BE2C (cell line): ENCODE measurements around the gene BTN1A1.
"Not testable (repeated sequence)": the region's sequence is repeated elsewhere in the genome, so short reads cannot be mapped to it uniquely, and the experiment has no call there.

Experiments used
- DNase-seq: peaks from one replicate; pipeline ENCODE4 v3.0.0-alpha.2; 2020
- H3K27me3 ChIP-seq: fragments of 250-450 bp; sonication (Bioruptor Pico); 2 replicates; pipeline ENCODE4 v1.5.1; 2020; ENCODE audit warnings: mild to moderate bottlenecking
- H3K36me3 ChIP-seq: fragments of 250-450 bp; sonication (Bioruptor Pico); 2 replicates; pipeline ENCODE4 v1.5.1; 2020; ENCODE audit warnings: mild to moderate bottlenecking
- H3K4me1 ChIP-seq: fragments of 250-450 bp; sonication (Bioruptor Pico); 2 replicates; pipeline ENCODE4 v1.5.1; 2020
- H3K4me3 ChIP-seq: 2 replicates; pipeline ENCODE4 v1.5.1; 2011; ENCODE audit warnings: low read depth, low read length
- H3K9me3 ChIP-seq: fragments of 250-450 bp; sonication (Bioruptor Pico); 2 replicates; pipeline ENCODE4 v1.5.1; 2020
- TF ChIP-seq, protein P1 (sequence below): IDR thresholded peaks from 2 replicates; pipeline ENCODE4 v1.5.1; 2012; ENCODE audit warnings: mild to moderate bottlenecking, low read depth, low read length

Gene BTN1A1

DNA sequence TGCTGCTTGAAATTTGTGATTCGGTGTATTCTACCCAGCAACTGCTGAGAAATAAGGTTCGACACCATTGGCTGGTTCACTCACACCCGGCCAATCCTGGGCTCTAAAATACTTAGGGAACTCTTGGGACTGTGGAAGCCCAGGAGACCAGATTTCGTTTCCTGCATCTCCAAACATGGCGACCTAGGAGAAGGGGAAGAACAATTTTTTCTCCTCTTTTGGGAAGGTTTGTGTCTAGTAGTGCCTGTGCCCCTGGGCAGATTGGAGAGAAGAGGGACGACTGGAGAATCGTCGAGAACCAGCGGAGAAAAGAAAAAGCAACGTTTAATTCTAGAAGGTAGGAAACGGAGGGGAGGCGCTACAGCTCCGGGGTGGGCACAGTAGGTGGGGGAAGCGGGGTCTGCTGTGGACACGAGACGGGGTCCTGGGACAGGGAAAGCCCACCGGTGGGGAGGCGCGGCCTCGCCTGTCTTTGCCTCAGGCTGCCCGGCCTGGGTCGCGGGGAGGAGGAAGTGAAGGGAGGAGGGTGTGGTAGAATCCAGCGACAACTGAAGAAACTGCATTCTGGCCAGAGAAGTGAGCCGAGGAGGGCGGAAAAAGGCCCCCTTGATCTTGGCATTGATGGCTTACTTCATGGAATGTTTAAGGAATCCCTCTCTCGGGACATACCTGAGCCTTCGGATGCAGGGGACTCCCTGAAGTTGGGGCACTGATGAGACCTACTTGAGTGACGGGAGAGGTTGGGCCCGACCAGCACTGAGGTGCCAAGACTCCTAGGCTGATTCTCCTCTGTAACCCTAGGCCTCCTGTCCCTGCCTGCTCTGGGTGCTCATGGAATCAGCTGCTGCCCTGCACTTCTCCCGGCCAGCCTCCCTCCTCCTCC is 42.1 kb upstream of the BTN1A1 start, which contains the start of gene BTN2A1:
Gene BTN2A1 (plus strand): TSS at position 150 of the 883 bp plus-strand sequence. CDS start 682 bp downstream, at position 832.
- peak within 1 kb of the TSS; percentile 96 for H3K4me3 ChIP-seq

DNA sequence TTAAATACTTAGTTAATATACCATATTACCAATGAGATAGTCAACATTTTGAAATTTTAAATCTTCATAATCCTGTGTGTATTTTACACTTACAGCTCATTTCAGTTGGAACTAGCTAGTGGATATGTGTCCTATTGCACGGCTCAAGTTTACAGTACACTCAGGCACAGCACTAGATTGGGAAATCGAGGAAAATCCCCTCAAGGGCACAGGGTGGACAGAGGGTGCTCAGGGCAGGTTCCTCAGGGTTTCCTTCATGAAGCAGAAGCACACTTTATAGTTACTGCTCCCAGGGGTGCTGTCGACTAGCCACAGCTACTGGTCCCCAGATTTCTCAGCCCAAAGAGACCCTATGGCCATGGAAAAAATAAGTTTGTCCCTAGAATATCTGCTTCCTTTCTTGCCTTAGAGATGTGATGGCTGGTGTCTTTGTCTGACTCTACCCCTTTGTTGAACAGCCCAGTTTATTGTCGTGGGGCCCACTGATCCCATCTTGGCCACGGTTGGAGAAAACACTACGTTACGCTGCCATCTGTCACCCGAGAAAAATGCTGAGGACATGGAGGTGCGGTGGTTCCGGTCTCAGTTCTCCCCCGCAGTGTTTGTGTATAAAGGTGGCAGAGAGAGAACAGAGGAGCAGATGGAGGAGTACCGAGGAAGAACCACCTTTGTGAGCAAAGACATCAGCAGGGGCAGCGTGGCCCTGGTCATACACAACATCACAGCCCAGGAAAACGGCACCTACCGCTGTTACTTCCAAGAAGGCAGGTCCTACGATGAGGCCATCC is 40.9 kb upstream of the BTN1A1 start:
- Histone ChIP-seq H3K27me3 (no peaks in the 10 kb centered on the region), H3K36me3 (peaks cover 41% of the 10 kb centered on the region), H3K9me3 (no peaks in the 10 kb centered on the region), H3K4me1 (peaks cover 4% of the 10 kb centered on the region), H3K4me3 (peak overlapping the region; percentile 96; the same call in 1 of the 2 replicates)
- TF ChIP-seq, protein P1, sequence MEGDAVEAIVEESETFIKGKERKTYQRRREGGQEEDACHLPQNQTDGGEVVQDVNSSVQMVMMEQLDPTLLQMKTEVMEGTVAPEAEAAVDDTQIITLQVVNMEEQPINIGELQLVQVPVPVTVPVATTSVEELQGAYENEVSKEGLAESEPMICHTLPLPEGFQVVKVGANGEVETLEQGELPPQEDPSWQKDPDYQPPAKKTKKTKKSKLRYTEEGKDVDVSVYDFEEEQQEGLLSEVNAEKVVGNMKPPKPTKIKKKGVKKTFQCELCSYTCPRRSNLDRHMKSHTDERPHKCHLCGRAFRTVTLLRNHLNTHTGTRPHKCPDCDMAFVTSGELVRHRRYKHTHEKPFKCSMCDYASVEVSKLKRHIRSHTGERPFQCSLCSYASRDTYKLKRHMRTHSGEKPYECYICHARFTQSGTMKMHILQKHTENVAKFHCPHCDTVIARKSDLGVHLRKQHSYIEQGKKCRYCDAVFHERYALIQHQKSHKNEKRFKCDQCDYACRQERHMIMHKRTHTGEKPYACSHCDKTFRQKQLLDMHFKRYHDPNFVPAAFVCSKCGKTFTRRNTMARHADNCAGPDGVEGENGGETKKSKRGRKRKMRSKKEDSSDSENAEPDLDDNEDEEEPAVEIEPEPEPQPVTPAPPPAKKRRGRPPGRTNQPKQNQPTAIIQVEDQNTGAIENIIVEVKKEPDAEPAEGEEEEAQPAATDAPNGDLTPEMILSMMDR = no peak
- no peak for DNase-seq

More for the DNA sequence above, 42.1 kb upstream of the BTN1A1 start, which contains the start of gene BTN2A1:
- TF ChIP-seq, protein P1 = no peak
- no peaks in the 10 kb centered on the region for H3K9me3 ChIP-seq
- H3K36me3 ChIP-seq = peaks cover 29% of the 10 kb centered on the region
- peaks cover 4% of the 10 kb centered on the region for H3K4me1 ChIP-seq
- peak; percentile 78 for DNase-seq
- H3K27me3 ChIP-seq = no peaks in the 10 kb centered on the region

DNA sequence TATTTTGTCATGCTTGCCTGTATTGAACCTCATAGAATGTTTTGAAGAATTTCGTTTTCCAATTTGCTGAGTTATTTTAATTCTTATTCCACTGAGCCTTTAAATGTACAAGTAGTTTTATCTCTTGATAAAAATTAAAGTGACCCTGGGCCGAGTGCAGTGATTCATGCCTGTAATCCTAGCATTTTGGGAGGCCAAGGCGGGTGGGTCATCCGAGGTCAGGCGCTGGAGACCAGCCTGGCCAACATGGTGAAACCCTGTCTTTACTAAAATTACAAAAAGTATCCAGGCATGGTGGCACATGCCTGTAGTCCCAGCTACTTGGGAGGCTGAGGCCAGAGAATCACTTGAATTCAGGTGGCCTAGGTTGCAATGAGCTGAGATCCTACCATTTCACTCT is 38.8 kb upstream of the BTN1A1 start:
- not testable (repeated sequence) for DNase-seq, H3K4me3 ChIP-seq, H3K4me1 ChIP-seq, H3K27me3 ChIP-seq, H3K9me3 ChIP-seq
- H3K36me3 ChIP-seq = peaks cover 61% of the 10 kb centered on the region

DNA sequence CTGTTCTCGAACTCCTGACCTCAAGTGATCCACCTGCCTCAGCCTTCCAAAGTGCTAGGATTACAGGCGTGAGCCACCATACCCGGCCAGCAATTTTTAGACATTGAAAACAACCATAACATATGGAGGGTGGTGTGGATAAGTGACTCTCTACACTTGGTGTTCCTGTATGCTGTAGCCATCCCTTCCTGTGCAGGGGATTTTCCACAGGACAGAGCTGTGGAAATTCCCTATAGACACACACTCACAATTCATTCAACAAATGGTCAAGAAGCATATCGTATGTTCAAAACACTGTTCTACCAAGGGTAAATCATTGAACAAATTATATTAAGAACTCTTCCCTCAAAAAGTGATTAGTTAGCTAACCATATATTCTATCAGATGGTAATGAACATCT is 36.1 kb upstream of the BTN1A1 start:
- DNase-seq = no peak
- H3K36me3 ChIP-seq = peaks cover 83% of the 10 kb centered on the region

DNA sequence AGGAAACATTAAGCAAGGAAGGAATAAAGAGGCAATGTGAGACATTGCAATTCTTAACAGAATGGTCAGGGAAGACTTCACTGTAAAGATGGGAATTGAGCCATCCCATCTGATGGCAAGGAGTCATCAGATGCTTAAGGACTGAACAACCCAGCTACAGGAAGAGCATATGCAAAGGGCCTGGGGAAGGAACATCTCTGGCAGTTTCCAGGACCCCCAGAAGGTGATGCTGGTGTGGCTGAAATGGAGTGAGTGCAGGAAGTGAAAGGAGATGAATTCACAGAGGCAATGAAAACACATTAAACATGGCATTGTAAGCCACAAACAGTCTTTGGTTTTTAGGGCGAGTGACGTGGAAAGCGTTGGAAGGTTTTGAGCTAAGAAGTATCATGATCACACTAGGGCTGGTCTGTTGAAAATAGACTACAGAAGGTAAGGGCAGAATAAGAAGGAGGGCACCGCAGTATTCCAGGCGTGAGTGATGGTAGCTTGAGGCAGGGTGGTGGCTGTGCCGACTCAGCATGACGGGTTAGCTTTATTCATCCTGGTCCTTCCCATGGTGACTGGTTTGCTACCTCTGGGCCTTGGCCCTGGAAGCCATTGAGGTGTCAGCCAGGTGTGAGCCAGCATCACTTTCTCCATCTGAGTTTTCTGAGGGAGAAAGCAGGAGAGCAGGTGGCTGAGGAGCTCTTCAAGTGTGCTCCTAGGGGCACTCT is 35.5 kb upstream of the BTN1A1 start:
- no peak overlapping the region for H3K4me3 ChIP-seq
- H3K4me1 ChIP-seq = no peaks in the 10 kb centered on the region
- TF ChIP-seq, protein P1 = no peak
- no peak for DNase-seq
- no peaks in the 10 kb centered on the region for H3K9me3 ChIP-seq
- H3K27me3 ChIP-seq = no peaks in the 10 kb centered on the region
- peaks cover 83% of the 10 kb centered on the region for H3K36me3 ChIP-seq

More for the DNA sequence above, 36.1 kb upstream of the BTN1A1 start:
- no peaks in the 10 kb centered on the region for H3K9me3 ChIP-seq
- no peaks in the 10 kb centered on the region for H3K4me1 ChIP-seq
- no peak overlapping the region for H3K4me3 ChIP-seq
- H3K27me3 ChIP-seq = no peaks in the 10 kb centered on the region
- TF ChIP-seq, protein P1 = no peak

DNA sequence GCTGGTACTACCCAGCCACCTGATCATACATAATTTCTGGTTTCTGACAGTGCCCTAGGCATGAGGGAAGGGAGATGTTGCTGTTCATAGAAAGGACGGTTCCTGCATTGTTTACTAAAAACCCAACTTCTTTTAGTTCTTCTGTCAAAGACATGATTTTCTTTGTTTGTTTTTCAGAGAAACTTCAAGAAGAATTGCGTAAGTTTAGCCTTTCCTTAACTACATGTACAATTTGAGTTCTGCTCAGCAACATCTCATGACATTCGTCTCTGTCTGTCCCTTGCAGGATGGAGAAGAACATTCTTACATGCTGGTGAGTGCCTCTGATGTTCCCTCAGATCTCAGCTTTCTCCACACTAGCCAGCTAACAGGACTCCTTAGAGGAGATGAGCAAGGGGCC is 34.3 kb upstream of the BTN1A1 start:
- H3K9me3 ChIP-seq = no peaks in the 10 kb centered on the region; the same call in 1 of the 2 replicates
- peaks cover 76% of the 10 kb centered on the region for H3K36me3 ChIP-seq

More for the DNA sequence above, 34.3 kb upstream of the BTN1A1 start:
- H3K4me1 ChIP-seq = no peaks in the 10 kb centered on the region
- TF ChIP-seq, protein P1 = no peak
- DNase-seq = no peak
- no peak overlapping the region for H3K4me3 ChIP-seq
- no peaks in the 10 kb centered on the region for H3K27me3 ChIP-seq
